NB4 (cell line): ENCODE data around the gene NEK8.
"Not testable (repeated sequence)": the region's sequence is repeated elsewhere in the genome, so short reads cannot be mapped to it uniquely, and the experiment has no call there.

ENCODE experiments used
- DNase-seq: peaks from one replicate; pipeline ENCODE4 v3.0.0; 2010; ENCODE audit warnings: low read depth
- H3K4me3 ChIP-seq: one replicate; pipeline ENCODE4 v1.5.1; 2011; ENCODE audit warnings: mild to moderate bottlenecking, low read depth, low read length, moderate library complexity
- MAX ChIP-seq: IDR thresholded peaks from 2 replicates; pipeline ENCODE4 v1.6.1; 2011; ENCODE audit warnings: low read depth, low read length
- MYC ChIP-seq: IDR thresholded peaks from 2 replicates; pipeline ENCODE4 v1.6.1; 2011; ENCODE audit warnings: low read depth, low read length
- POLR2A ChIP-seq: IDR thresholded peaks from 2 replicates; pipeline ENCODE4 v1.6.1; 2011; ENCODE audit warnings: mild to moderate bottlenecking; ENCODE audit not compliant: insufficient read length; ENCODE audit errors: extremely low read depth
- TF ChIP-seq, protein P1 (sequence below): IDR thresholded peaks from one replicate; pipeline ENCODE4 v1.5.1; 2012; ENCODE audit warnings: low read depth, low read length

Gene NEK8

DNA sequence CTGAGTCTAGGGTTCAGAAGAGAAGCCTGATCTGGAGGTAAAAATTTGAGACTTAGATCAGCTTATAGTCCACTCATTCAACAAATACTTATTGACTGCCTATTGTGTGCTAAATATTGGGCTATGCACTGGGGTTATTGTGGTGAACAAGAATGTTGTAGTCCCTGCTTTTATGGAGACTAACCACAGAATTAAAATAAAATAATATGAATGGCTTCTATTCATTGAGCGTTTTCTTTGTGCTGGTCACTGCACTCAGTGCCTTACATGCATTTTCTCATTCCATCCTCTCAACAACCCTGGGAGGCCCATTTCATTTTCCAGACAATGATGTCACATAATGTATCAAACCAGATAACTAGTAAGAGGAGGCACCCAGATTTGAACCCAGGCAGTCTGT lies 4.8 kb downstream of the NEK8 start:
- DNase-seq = no peak
- H3K4me3 ChIP-seq = no peak overlapping the region
- TF ChIP-seq MYC (no peak), POLR2A (no peak), MAX (no peak)
- TF ChIP-seq, protein P1, sequence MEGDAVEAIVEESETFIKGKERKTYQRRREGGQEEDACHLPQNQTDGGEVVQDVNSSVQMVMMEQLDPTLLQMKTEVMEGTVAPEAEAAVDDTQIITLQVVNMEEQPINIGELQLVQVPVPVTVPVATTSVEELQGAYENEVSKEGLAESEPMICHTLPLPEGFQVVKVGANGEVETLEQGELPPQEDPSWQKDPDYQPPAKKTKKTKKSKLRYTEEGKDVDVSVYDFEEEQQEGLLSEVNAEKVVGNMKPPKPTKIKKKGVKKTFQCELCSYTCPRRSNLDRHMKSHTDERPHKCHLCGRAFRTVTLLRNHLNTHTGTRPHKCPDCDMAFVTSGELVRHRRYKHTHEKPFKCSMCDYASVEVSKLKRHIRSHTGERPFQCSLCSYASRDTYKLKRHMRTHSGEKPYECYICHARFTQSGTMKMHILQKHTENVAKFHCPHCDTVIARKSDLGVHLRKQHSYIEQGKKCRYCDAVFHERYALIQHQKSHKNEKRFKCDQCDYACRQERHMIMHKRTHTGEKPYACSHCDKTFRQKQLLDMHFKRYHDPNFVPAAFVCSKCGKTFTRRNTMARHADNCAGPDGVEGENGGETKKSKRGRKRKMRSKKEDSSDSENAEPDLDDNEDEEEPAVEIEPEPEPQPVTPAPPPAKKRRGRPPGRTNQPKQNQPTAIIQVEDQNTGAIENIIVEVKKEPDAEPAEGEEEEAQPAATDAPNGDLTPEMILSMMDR = no peak

DNA sequence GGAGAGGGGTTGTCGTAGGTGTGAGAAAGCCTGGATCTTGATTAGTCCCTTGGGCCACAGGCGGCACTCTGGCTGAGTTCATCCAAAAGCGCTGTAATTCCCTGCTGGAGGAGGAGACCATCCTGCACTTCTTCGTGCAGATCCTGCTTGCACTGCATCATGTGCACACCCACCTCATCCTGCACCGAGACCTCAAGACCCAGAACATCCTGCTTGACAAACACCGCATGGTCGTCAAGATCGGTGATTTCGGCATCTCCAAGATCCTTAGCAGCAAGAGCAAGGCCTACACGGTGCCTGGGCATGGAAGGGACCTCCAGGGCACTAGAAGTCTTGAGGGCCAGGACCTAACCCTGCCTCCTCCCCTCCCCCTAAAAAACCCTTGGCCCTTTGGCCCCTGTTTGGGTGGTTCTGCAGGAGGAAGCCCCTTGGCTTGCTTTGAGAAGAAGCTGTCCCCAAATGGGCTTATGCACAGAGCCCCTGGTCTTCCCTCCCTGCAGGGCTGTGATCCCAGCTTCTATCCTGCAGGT lies 6.2 kb downstream of the NEK8 start:
- H3K4me3 ChIP-seq = no peak overlapping the region
- no peak for DNase-seq
- no peak for TF ChIP-seq MAX
- no peak for TF ChIP-seq MYC
- TF ChIP-seq, protein P1 = no peak
- TF ChIP-seq POLR2A = no peak

DNA sequence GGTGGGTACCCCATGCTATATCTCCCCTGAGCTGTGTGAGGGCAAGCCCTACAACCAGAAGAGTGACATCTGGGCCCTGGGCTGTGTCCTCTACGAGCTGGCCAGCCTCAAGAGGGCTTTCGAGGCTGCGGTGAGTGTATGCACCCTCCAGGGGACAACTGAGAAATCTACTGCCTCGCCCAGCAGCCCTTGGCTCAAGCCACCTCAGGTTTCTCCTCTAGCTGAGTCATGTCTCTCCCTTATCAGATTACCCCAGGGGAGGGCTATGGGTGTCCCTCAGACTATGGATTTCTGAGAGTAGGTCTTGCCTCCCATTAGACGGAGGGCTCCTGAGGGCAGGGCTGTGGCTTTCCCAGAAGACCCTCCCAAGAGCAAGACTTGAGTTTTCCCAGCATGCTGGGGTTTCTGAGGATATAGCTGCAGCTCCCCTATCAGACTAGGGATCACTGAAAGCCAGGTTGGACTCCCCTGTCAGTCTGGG lies 6.7 kb downstream of the NEK8 start:
- no peak overlapping the region for H3K4me3 ChIP-seq
- DNase-seq = peak; percentile 52
- TF ChIP-seq, protein P1 = no peak
- TF ChIP-seq POLR2A (no peak), MAX (no peak), MYC (no peak)

GRCh38 chr17:28735913-28736769 lies 7.6 kb downstream of the NEK8 start:
- not testable (repeated sequence) for H3K4me3 ChIP-seq, DNase-seq

GRCh38 chr17:28737316-28737715 lies 8.7 kb downstream of the NEK8 start:
- H3K4me3 ChIP-seq = no peak overlapping the region
- DNase-seq = no peak
- TF ChIP-seq MAX (no peak), POLR2A (no peak), MYC (no peak)
- TF ChIP-seq, protein P1 = no peak

GRCh38 chr17:28737770-28738679 lies 9.4 kb downstream of the NEK8 start:
- no peak overlapping the region for H3K4me3 ChIP-seq
- no peak for DNase-seq
- TF ChIP-seq MYC (no peak), POLR2A (no peak), MAX (no peak)
- TF ChIP-seq, protein P1 = no peak
